ENCODE data around the gene HSD17B11. TPM values are rescaled to one million over a fixed set of nuclear protein-coding genes. Genes with fewer than 3 reads are reported as not detected.

The HSD17B11 gene
- total RNA-seq, 1 experiment from 2014 or later = 62.5 TPM

Other genes starting within 250 kb of the HSD17B11 start
- gene KLHL8, start 170.6 kb downstream of the HSD17B11 start, total RNA-seq (2014; rRNA removed; shearing (Covaris generic)) = 16.7 and 19.4 TPM in 2 replicates
- 0.10 TPM in 1 of 2 replicates, not detected in the other for gene HSD17B13, start 68.3 kb downstream of the HSD17B11 start, total RNA-seq (2014; rRNA removed; shearing (Covaris generic))
- 38.5 and 40.7 TPM in 2 replicates for gene NUDT9, start 31.4 kb upstream of the HSD17B11 start, total RNA-seq (2014; rRNA removed; shearing (Covaris generic))
- gene SPARCL1, start 138.2 kb upstream of the HSD17B11 start, total RNA-seq (2014; rRNA removed; shearing (Covaris generic)) = 0.18 TPM in 1 of 2 replicates, not detected in the other
- 0.03 and 0.06 TPM in 2 replicates for gene DSPP, start 217.3 kb upstream of the HSD17B11 start, total RNA-seq (2014; rRNA removed; shearing (Covaris generic))